MM.1S (cell line): ENCODE measurements around the gene CEP192.

ENCODE experiments used
- DNase-seq: peaks from one replicate; pipeline ENCODE4 v3.0.0-alpha.2; 2015
- H2AFZ ChIP-seq: fragments of 300-600 bp; sonication (generic); 2 replicates; pipeline ENCODE4 v1.6.0; 2016; ENCODE audit warnings: antibody characterized with exemption, low read length
- H3F3A ChIP-seq: fragments of 300-600 bp; sonication (generic); 2 replicates; pipeline ENCODE4 v1.6.1; 2016; ENCODE audit warnings: mild to moderate bottlenecking, antibody characterized with exemption, low read length, moderate library complexity, mixed read lengths; ENCODE audit not compliant: insufficient read depth
- H3K27ac ChIP-seq: fragments of 300-600 bp; sonication (generic); 2 replicates; pipeline ENCODE4 v1.5.1; 2016; ENCODE audit warnings: mild to moderate bottlenecking, low read length
- H3K27me3 ChIP-seq: fragments of 300-600 bp; sonication (generic); replicated peaks from 2 replicates; pipeline ENCODE4 v1.6.0; 2016; ENCODE audit warnings: low read length; ENCODE audit not compliant: insufficient read depth
- H3K36me3 ChIP-seq: fragments of 300-600 bp; sonication (generic); replicated peaks from 2 replicates; pipeline ENCODE4 v1.6.1; 2016; ENCODE audit warnings: mild to moderate bottlenecking, low read length, mixed read lengths; ENCODE audit not compliant: insufficient read depth
- H3K4me1 ChIP-seq: fragments of 300-600 bp; sonication (generic); 2 replicates; pipeline ENCODE4 v1.6.1; 2016; ENCODE audit warnings: low read length, mixed read lengths
- H3K4me2 ChIP-seq: fragments of 300-600 bp; sonication (generic); 2 replicates; pipeline ENCODE4 v1.6.0; 2016; ENCODE audit warnings: low read depth, low read length
- H3K4me3 ChIP-seq: fragments of 300-600 bp; sonication (generic); 2 replicates; pipeline ENCODE4 v1.5.1; 2016; ENCODE audit warnings: low read length, mixed read lengths
- H3K79me2 ChIP-seq: fragments of 300-600 bp; sonication (generic); 2 replicates; pipeline ENCODE4 v1.6.1; 2016; ENCODE audit warnings: mixed run types, low read length, mixed read lengths
- H3K9ac ChIP-seq: fragments of 300-600 bp; sonication (generic); 2 replicates; pipeline ENCODE4 v1.6.1; 2016; ENCODE audit warnings: low read length, mixed read lengths
- H3K9me2 ChIP-seq: fragments of 300-600 bp; sonication (generic); replicated peaks from 2 replicates; pipeline ENCODE4 v1.6.1; 2016; ENCODE audit warnings: mild to moderate bottlenecking, low read length, mixed read lengths; ENCODE audit not compliant: insufficient read depth
- H3K9me3 ChIP-seq: fragments of 300-600 bp; sonication (generic); replicated peaks from 2 replicates; pipeline ENCODE4 v1.6.1; 2016; ENCODE audit warnings: mild to moderate bottlenecking, low read length, mixed read lengths; ENCODE audit not compliant: insufficient read depth
- H4K20me1 ChIP-seq: fragments of 300-600 bp; sonication (generic); 2 replicates; pipeline ENCODE4 v1.6.1; 2016; ENCODE audit warnings: mild to moderate bottlenecking, low read length, moderate library complexity, mixed read lengths; ENCODE audit not compliant: insufficient read depth
- CTCF ChIP-seq: fragments of 300-600 bp; sonication (generic); IDR thresholded peaks from 2 replicates; pipeline ENCODE4 v1.5.1; 2016; ENCODE audit warnings: antibody characterized with exemption, low read length, mixed read lengths
- EZH2 ChIP-seq: fragments of 300-600 bp; sonication (generic); optimal IDR thresholded peaks from 2 replicates; pipeline ENCODE3; 2017; ENCODE audit warnings: low read depth, mild to moderate bottlenecking, antibody characterized with exemption, low read length, mixed read lengths
- EZH2phosphoT487 ChIP-seq: fragments of 300-600 bp; sonication (generic); IDR thresholded peaks from 2 replicates; pipeline ENCODE4 v1.6.1; 2018; ENCODE audit warnings: antibody characterized with exemption, low read length

Gene CEP192

GRCh38 chr18:13054336-13054735 lies 63.2 kb downstream of the CEP192 start:
- Histone ChIP-seq H3K36me3 (peaks cover 10% of the 10 kb centered on the region), H3F3A (no peaks in the 10 kb centered on the region), H3K27ac (no peak overlapping the region), H3K4me1 (no peaks in the 10 kb centered on the region), H3K9me3 (no peaks in the 10 kb centered on the region), H2AFZ (no peak overlapping the region), H3K4me3 (no peak overlapping the region), H4K20me1 (no peaks in the 10 kb centered on the region), H3K79me2 (no peaks in the 10 kb centered on the region), H3K27me3 (no peaks in the 10 kb centered on the region), H3K9me2 (no peaks in the 10 kb centered on the region), H3K4me2 (no peak overlapping the region), H3K9ac (no peak overlapping the region)
- TF ChIP-seq CTCF (no peak), EZH2 (no peak), EZH2phosphoT487 (no peak)
- no peak for DNase-seq

DNA sequence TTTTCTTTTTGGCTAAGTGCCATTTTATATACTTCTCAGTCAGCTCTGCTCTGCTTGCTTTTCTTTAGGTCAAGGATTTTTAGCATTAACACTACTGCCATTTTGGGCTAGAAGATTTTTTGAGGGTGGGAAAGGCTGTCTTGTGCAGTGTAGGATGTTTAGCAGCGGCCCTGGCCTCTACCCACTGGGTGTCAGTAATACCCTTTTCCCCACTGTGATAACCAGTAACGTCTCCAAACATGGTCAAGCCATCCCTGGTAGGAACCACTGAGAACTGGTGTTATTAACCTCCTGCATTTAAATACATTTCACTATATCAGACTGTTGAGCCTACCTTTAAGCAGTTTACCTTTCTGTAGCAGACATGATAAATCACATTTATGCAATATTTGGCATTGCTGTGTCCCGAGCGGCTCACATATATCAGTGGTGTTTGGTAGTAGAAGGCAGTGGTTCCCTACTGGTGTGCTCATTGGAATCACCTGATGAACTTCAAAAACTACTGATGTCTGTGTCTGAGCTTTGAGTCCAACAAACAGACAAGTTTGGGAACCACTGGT lies 70.5 kb downstream of the CEP192 start:
- no peaks in the 10 kb centered on the region for H3K79me2 ChIP-seq
- TF ChIP-seq EZH2phosphoT487 = no peak
- TF ChIP-seq EZH2 = no peak
- no peak for TF ChIP-seq CTCF
- peaks cover 2% of the 10 kb centered on the region; the same call in 1 of the 2 replicates for H3K36me3 ChIP-seq
- H3K9ac ChIP-seq = no peak overlapping the region
- H4K20me1 ChIP-seq = no peaks in the 10 kb centered on the region
- no peak overlapping the region for H3K4me2 ChIP-seq
- no peak for DNase-seq
- H3K9me2 ChIP-seq = no peaks in the 10 kb centered on the region
- no peaks in the 10 kb centered on the region for H3F3A ChIP-seq
- H3K4me1 ChIP-seq = no peaks in the 10 kb centered on the region
- H3K9me3 ChIP-seq = no peaks in the 10 kb centered on the region
- H2AFZ ChIP-seq = no peak overlapping the region
- H3K4me3 ChIP-seq = no peak overlapping the region
- no peaks in the 10 kb centered on the region for H3K27me3 ChIP-seq
- H3K27ac ChIP-seq = no peak overlapping the region

DNA sequence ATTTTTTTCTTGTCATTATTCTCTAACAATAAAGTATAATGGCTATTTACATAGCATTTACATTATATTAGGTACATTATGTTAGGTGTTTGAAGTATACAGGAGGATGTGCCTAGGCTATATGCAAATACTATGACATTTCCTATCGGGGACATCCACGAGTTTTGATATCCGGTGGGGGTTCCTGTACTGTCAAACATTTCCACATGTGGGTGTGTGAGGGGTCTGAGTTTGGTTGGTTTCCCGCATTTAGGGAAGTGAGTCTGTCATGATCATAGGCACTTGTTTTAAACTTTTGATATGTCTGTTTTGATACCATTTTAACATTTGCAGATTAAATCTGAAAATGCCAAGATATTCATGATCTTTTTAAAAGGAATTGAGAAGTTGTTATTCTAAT lies 76.0 kb downstream of the CEP192 start:
- no peak overlapping the region for H3K4me2 ChIP-seq
- no peaks in the 10 kb centered on the region for H4K20me1 ChIP-seq
- no peaks in the 10 kb centered on the region for H3K9me3 ChIP-seq
- TF ChIP-seq EZH2 (no peak), EZH2phosphoT487 (no peak), CTCF (no peak)
- H3K27ac ChIP-seq = no peak overlapping the region
- H3K9ac ChIP-seq = no peak overlapping the region
- no peak for DNase-seq
- H3F3A ChIP-seq = no peaks in the 10 kb centered on the region
- no peak overlapping the region for H2AFZ ChIP-seq
- H3K27me3 ChIP-seq = no peaks in the 10 kb centered on the region
- no peak overlapping the region for H3K4me3 ChIP-seq
- no peaks in the 10 kb centered on the region for H3K79me2 ChIP-seq
- no peaks in the 10 kb centered on the region for H3K4me1 ChIP-seq
- H3K9me2 ChIP-seq = no peaks in the 10 kb centered on the region
- no peaks in the 10 kb centered on the region; the same call in 1 of the 2 replicates for H3K36me3 ChIP-seq
